Activated CD8-positive, alpha-beta memory T cell treated with anti-CD3 and anti-CD28 coated beads, Interleukin-2, amount 10 ng/mL, durations not matched to agents 7 days and 5 days (primary cell): ENCODE measurements around the gene TAMM41. TPM values are rescaled to one million over a fixed set of nuclear protein-coding genes. Genes with fewer than 3 reads are reported as not detected.
"Not testable (repeated sequence)": the region's sequence is repeated elsewhere in the genome, so short reads cannot be mapped to it uniquely, and the experiment has no call there.

Source experiments
- ATAC-seq: fragments of 150-1000 bp; cut with Tn5 transposase; one replicate; pipeline ENCODE4 v1.10.0; 2021; ENCODE audit warnings: moderate library complexity
- CTCF ChIA-PET: fragments of 350-600 bp; sonication (Branson Sonifier 250); formaldehyde crosslinking; loops from one replicate; lab custom pipeline; 2021; ENCODE audit warnings: antibody characterized with exemption; lab: Charles Lee
- DNase-seq: peaks from one replicate; pipeline ENCODE4 v3.0.0-alpha.2; 2020
- H3K27ac Mint-ChIP-seq: one replicate; pipeline ENCODE4 v1.8.0; 2021; ENCODE audit warnings: mild to moderate bottlenecking, mixed read lengths
- H3K27me3 Mint-ChIP-seq: one replicate; pipeline ENCODE4 v1.8.0; 2021; ENCODE audit warnings: mixed read lengths
- H3K36me3 Mint-ChIP-seq: one replicate; pipeline ENCODE4 v1.8.0; 2021; ENCODE audit warnings: mild to moderate bottlenecking, mixed read lengths
- H3K4me1 Mint-ChIP-seq: one replicate; pipeline ENCODE4 v1.8.0; 2021; ENCODE audit warnings: mixed read lengths
- H3K4me3 Mint-ChIP-seq: one replicate; pipeline ENCODE4 v1.8.0; 2021; ENCODE audit warnings: mild to moderate bottlenecking, moderate library complexity, mixed read lengths
- H3K9me3 Mint-ChIP-seq: one replicate; pipeline ENCODE4 v1.8.0; 2022; ENCODE audit warnings: low read depth, mixed read lengths
- total RNA-seq, 2 experiments: library from RNA; stranded (reverse); gene quantifications; one replicate each; pipeline ENCODE4 v1.2.3, GENCODE V29; 2021

TAMM41 gene, protein sequence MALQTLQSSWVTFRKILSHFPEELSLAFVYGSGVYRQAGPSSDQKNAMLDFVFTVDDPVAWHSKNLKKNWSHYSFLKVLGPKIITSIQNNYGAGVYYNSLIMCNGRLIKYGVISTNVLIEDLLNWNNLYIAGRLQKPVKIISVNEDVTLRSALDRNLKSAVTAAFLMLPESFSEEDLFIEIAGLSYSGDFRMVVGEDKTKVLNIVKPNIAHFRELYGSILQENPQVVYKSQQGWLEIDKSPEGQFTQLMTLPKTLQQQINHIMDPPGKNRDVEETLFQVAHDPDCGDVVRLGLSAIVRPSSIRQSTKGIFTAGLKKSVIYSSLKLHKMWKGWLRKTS
- total RNA-seq: 10 to 100 TPM; 19.5 to 20.4 TPM

DNA sequence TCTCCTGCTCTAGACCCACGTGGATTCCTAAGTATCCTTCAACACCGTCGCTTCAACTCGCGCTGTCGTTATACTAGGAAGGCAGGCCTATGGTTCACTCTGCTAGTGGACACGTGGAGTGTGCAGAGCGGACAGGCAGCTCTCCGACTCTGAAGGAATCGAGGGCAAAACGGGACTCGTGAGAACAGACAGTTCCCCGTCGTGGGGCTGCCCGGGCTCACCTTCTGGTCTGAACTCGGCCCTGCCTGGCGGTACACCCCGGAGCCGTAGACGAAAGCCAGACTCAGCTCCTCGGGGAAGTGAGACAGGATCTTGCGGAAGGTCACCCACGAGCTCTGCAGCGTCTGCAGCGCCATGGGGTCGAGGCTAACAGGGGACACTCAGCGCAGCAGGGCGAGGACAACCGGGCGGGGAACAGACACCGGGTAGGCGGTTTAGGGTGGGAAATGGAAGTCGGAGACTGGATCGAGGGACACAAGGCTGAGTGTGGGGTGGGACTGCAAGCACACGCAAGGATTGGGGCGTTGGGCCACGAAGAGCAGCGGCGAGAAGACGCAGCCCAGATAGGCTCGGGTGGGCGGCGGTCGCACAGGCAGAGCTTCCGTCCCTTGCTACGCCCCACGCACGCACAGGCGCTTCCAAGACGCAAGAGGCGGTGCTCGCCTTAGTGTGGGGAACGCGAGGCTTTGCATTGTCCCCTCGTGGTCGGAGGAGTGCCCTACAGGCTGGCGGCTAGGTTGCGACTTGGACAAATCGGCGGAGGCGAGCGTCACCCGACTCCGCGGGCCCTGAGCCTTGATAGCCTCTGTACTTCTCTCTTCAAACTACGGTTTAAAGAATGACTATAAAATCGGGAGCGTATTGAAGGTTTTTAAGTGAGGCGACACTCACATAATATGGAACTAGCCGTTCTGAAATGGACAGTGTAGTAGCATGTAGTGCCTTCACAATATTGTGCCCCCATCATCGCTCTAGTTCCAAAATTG is at the start of gene TAMM41:
Gene TAMM41, minus strand, starts transcription at position 605 of the 986 bp plus-strand sequence. Its CDS starts 249 bp downstream, at position 356.
- CTCF ChIA-PET: interaction anchor here (0.8 to 2.5 kb wide), 12 partner anchors 10 to 633 kb away, joined by 3 to 10 read pairs (median 4); partner anchors contain the start of gene VGLL4
- Mint-ChIP-seq H3K4me1 (peaks cover 25% of the 10 kb centered on the region), H3K9me3 (no peaks in the 10 kb centered on the region)

DNA sequence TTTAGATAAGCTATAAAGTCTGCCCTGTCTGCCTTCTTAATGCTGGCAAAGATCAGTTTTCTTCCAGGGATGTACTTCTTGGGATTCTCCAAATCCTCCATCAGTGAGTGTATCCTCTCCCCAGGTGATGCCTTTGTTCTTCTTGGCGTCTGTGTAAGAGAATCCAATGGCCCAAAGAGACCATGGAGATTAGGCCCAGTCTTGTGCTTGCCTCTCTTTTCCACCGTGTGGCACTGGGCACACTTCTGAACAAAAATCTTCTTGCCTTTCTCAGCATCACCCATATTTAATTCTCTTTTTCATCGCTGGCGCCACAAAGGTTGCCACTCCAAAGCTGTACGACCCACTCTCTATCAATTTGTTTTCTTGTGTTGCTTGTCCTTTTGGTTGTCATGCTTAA is 32.2 kb upstream of the TAMM41 start:
- no peak overlapping the region for H3K27ac Mint-ChIP-seq
- CTCF ChIA-PET: no interaction called here
- no peaks in the 10 kb centered on the region for H3K9me3 Mint-ChIP-seq
- no peaks in the 10 kb centered on the region for H3K36me3 Mint-ChIP-seq
- H3K27me3 Mint-ChIP-seq: peaks cover 16% of the 10 kb centered on the region
- H3K4me1 Mint-ChIP-seq: no peaks in the 10 kb centered on the region
- no peak for ATAC-seq
- DNase-seq: no peak
- no peak overlapping the region for H3K4me3 Mint-ChIP-seq

More for the DNA sequence above, at the start of gene TAMM41:
- Mint-ChIP-seq H3K4me3 (peak within 1 kb of the TSS; percentile 97), H3K36me3 (peaks cover 11% of the 10 kb centered on the region), H3K27me3 (no peaks in the 10 kb centered on the region), H3K27ac (peak within 1 kb of the TSS; percentile 95)
- DNase-seq (peak; percentile 95), ATAC-seq (peak; percentile 99)

DNA sequence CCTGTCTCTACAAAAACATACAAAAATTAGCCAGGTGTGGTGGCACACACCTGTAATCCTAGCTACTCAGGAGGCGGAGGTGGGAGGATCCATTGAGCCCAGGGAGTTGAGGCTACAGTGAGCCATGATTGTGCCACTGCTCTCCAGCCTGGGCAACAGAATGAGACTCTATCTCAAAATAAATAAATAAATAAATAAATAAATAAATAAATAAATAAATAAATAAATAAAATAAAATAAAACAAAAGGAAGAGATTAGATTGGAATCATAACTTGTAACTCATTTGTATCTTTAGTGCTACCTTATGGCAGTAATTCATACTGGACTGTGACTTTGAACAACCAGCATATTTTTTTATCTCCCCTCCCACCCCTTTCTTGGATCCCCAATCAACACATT is 28.0 kb upstream of the TAMM41 start:
- H3K27ac Mint-ChIP-seq, DNase-seq, CTCF ChIA-PET, H3K36me3 Mint-ChIP-seq, H3K4me3 Mint-ChIP-seq, ATAC-seq, H3K4me1 Mint-ChIP-seq, H3K9me3 Mint-ChIP-seq: not testable (repeated sequence)
- H3K27me3 Mint-ChIP-seq: peaks cover 28% of the 10 kb centered on the region

DNA sequence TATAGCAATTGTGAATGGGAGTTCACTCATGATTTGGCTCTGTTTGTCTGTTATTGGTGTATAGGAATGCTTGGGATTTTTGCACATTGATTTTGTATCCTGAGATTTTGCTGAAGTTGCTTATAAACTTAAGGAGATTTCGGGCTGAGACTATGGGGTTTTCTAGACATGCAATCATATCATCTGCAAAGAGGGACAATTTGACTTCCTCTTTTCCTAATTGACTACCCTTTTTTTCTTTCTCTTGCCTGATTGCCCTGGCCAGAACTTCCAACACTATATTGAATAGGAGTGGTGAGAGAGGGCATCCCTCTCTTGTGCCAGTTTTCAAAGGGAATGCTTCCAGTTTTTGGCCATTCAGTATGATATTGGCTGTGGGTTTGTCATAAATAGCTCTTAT is 17.1 kb upstream of the TAMM41 start:
- H3K9me3 Mint-ChIP-seq, H3K36me3 Mint-ChIP-seq, H3K4me3 Mint-ChIP-seq, ATAC-seq, DNase-seq, H3K4me1 Mint-ChIP-seq, CTCF ChIA-PET, H3K27ac Mint-ChIP-seq: not testable (repeated sequence)
- H3K27me3 Mint-ChIP-seq: peaks cover 53% of the 10 kb centered on the region

DNA sequence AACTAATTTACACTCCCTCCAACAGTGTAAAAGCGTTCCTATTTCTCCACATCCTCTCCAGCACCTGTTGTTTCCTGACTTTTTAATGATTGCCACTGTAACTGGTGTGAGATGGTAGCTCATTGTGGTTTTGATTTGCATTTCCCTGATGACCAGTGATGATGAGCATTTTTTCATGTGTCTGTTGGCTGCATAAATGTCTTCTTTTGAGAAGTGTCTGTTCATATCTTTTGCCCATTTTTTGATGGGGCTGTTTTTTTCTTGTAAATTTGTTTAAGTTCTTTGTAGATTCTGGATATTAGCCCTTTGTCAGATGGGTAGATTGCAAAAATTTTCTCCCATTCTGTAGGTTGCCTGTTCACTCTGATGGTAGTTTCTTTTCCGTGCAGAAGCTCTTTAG is 15.9 kb upstream of the TAMM41 start:
- H3K27me3 Mint-ChIP-seq: peaks cover 52% of the 10 kb centered on the region
- H3K9me3 Mint-ChIP-seq, H3K4me1 Mint-ChIP-seq, H3K27ac Mint-ChIP-seq, CTCF ChIA-PET, DNase-seq, ATAC-seq, H3K4me3 Mint-ChIP-seq, H3K36me3 Mint-ChIP-seq: not testable (repeated sequence)

DNA sequence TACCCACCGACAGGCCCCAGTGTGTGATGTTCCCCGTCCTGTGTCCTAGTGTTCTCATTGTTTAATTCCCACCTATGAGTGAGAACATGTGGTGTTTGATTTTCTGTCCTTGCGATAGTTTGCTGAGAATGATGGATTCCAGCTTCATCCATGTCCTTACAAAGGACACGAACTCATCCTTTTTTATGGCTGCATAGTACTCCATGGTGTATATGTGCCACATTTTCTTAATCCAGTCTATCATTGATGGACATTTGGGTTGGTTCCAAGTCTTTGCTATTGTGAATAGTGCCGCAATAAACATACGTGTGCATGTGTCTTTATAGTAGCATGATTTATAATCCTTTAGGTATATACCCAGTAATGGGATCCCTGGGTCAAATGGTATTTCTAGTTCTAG is 15.5 kb upstream of the TAMM41 start:
- ATAC-seq, CTCF ChIA-PET, H3K4me1 Mint-ChIP-seq, H3K4me3 Mint-ChIP-seq, H3K27ac Mint-ChIP-seq, H3K36me3 Mint-ChIP-seq, H3K9me3 Mint-ChIP-seq, DNase-seq: not testable (repeated sequence)
- peaks cover 55% of the 10 kb centered on the region for H3K27me3 Mint-ChIP-seq

DNA sequence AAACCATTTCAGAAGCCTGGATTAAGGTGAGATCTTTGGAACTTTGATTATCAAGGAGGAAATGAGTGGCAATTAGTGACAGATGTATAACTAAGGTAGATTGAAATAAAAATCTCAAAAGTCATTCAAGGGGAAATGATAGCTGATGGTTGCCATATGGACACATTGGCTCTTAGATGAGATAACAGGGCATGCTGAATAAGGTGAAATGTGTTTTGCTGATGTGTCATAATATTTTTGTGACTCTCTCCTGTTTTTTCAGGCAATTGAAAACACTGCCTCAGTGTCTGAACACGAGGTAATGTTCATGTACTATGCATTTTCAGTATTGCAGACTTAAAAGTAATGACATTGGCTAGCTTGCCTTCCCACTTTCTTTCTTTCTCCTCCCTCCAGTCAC is 13.5 kb upstream of the TAMM41 start:
- H3K9me3 Mint-ChIP-seq, CTCF ChIA-PET, ATAC-seq, DNase-seq, H3K27ac Mint-ChIP-seq, H3K4me1 Mint-ChIP-seq, H3K4me3 Mint-ChIP-seq, H3K36me3 Mint-ChIP-seq: not testable (repeated sequence)
- peaks cover 51% of the 10 kb centered on the region for H3K27me3 Mint-ChIP-seq

DNA sequence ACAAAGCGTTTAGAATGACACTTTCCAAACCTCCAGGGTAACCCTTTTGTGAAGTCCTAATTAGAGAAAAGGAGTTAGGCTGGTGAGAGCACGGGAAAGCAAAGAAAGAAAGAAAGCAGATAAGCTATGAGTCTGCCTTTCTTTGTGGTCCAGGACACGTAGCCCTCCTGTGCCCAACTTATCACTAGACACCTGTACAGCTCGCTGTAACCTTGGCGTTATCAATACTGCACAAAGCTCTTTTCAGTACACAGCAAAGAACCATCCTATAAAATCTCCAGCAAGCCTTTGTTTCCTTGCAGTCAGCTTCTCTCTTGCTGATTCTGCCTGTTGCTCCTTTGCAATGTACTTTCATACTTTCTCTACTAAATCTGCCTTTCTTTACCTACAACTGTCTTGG is 6.8 kb upstream of the TAMM41 start:
- Mint-ChIP-seq H3K27me3 (peaks cover 22% of the 10 kb centered on the region), H3K9me3 (no peaks in the 10 kb centered on the region), H3K36me3 (no peaks in the 10 kb centered on the region), H3K4me1 (no peaks in the 10 kb centered on the region), H3K4me3 (no peak overlapping the region), H3K27ac (no peak overlapping the region)
- ATAC-seq (no peak), DNase-seq (no peak)
- CTCF ChIA-PET: no interaction called here

DNA sequence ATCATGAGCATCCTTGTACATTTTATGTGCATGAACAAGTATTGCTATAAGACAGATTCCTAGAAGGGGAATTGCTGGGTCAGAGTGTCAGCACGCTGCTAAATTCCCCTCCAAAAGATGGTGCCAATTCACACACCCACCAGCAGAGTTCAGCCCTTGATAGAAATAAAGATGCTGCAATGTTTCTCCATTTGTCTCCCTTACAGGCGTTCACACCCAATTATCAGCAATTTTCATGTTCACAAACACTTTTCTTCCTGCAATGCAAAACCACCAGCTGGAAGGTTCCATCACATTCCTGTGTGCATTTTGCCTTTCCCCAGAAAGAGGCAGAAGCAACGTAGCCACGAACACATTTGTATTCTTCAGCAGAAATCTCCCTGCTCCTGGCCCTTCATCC is 3.3 kb upstream of the TAMM41 start:
- peaks cover 17% of the 10 kb centered on the region for H3K4me1 Mint-ChIP-seq
- no peak for ATAC-seq
- peaks cover 13% of the 10 kb centered on the region for H3K27me3 Mint-ChIP-seq
- no peak for DNase-seq
- CTCF ChIA-PET: no interaction called here
- H3K4me3 Mint-ChIP-seq: no peak overlapping the region
- H3K27ac Mint-ChIP-seq: no peak overlapping the region
- no peaks in the 10 kb centered on the region for H3K9me3 Mint-ChIP-seq
- H3K36me3 Mint-ChIP-seq: no peaks in the 10 kb centered on the region

DNA sequence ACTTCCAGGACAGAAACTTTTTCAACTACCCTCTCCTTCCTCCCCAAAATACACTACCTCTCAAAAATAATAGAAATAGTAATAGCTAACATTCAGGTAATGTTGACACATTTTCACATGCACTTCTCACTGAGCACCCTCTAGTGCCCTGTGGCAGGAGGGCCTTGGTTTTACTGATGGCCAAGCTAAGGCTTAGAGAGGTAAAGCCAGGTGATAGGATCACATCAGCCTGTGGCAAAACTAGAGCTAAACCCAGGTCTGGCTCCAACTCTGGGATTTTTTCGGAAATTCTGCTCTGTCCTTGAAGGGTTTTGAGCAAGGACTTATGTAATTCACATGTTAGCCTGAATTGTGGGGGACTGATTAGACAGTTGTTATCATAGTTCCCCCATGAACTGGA is 922 bp upstream of the TAMM41 start:
- Mint-ChIP-seq H3K27ac (no peak overlapping the region), H3K4me1 (peaks cover 22% of the 10 kb centered on the region), H3K36me3 (peaks cover 6% of the 10 kb centered on the region), H3K4me3 (no peak overlapping the region), H3K9me3 (no peaks in the 10 kb centered on the region), H3K27me3 (peaks cover 3% of the 10 kb centered on the region)
- CTCF ChIA-PET: interaction anchor here (0.9 to 2.5 kb wide), 4 partner anchors 11 to 469 kb away, joined by 3 to 10 read pairs (median 6); no protein-coding TSS in a partner anchor
- ATAC-seq (no peak), DNase-seq (no peak)

DNA sequence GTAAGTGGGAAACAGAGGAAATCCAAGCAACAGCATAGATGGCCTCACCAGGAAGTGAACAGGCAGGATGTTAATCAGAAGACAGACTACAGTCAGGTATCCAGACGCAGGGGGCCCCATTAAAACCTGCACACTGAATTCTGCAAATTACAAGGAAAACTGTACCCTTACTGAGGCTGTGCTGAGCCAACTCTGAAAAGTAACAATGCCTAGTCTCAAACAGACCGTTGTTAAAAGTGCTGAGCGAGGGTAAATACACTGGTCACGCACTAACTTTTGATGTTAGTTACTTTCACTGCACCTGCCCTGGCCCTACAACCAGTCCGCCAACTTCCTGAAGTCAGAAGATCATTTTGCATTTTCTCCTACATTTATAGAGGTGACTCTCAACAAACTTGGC is 1.0 kb downstream of the TAMM41 start:
- Mint-ChIP-seq H3K9me3 (no peaks in the 10 kb centered on the region), H3K36me3 (peaks cover 13% of the 10 kb centered on the region), H3K27ac (peak overlapping the region; percentile 95), H3K4me3 (peak overlapping the region; percentile 97), H3K4me1 (peaks cover 26% of the 10 kb centered on the region), H3K27me3 (no peaks in the 10 kb centered on the region)
- CTCF ChIA-PET: interaction anchor here (1.1 to 1.5 kb wide), 4 partner anchors 20 to 634 kb away, joined by 3 to 5 read pairs (median 4); no protein-coding TSS in a partner anchor
- peak; percentile 47 for DNase-seq
- ATAC-seq: no peak

DNA sequence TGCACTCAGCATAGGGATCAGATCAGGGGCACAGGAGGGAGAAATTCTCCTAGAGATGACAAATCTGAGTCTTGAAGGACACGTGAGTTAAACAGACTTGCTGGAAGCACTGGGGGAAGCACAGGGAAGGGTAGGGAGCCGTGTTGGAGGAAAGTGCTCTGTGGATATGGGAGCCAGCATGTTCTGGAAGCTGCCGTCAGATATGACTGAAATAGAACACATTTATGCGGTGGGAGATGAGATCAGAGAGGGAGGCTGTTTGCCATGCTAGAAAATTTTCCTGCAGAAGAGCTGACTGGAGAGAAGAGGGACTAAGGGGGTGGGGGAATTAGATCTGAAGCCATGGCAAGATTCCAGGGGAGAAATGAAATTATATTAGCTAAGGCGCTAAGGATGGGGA is 1.8 kb downstream of the TAMM41 start:
- Mint-ChIP-seq H3K4me3 (peak overlapping the region; percentile 97), H3K9me3 (peaks cover 3% of the 10 kb centered on the region), H3K36me3 (peaks cover 19% of the 10 kb centered on the region), H3K27ac (peak overlapping the region; percentile 21), H3K27me3 (no peaks in the 10 kb centered on the region), H3K4me1 (peaks cover 26% of the 10 kb centered on the region)
- ATAC-seq (no peak), DNase-seq (no peak)
- CTCF ChIA-PET: interaction anchor here (1.0 kb wide), 1 partner anchor 24 kb away, joined by 3 read pairs; no protein-coding TSS in a partner anchor

DNA sequence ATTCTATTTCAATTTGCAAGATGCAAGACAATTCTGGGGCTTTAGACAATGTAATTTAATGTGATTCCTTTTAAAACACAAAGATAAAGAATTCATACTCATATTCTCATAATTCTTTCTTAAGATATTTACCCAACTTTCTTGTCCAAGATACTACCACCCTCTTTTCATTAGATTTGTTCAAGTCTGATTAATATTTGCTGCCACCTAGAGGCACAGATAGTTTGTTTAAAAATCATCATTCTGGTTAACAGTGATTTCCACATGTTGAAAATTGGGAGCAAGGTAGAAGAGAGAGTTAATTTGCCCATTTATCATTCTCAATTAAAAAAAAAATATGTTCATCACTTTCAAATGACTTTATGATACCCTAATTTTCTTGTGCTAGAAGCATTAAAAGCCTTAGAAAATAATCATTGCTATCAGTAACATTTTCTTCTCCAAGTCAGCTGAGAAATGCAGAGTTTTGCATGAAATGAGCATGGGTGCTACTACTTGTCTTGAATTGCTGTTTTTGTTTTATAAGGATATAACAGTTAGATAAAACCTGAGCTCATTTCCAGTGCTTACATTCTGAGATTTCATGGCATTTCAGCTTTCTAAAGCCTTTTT is 11.6 kb downstream of the TAMM41 start:
- CTCF ChIA-PET: interaction anchor here (1.4 to 3.1 kb wide), 3 partner anchors 9 to 455 kb away, joined by 10 read pairs; partner anchors contain the start of gene TAMM41
- Mint-ChIP-seq H3K36me3 (peaks cover 25% of the 10 kb centered on the region), H3K4me1 (no peaks in the 10 kb centered on the region), H3K27ac (no peak overlapping the region), H3K27me3 (no peaks in the 10 kb centered on the region), H3K4me3 (no peak overlapping the region), H3K9me3 (no peaks in the 10 kb centered on the region)
- no peak for DNase-seq
- no peak for ATAC-seq
